ENCODE measurements around the gene GALNT2. TPM values are rescaled to one million over a fixed set of nuclear protein-coding genes. Genes with fewer than 3 reads are reported as not detected.

Gene GALNT2
- 40.9 and 50.4 TPM in 2 replicates for total RNA-seq (2014; rRNA removed; shearing (Covaris generic))

GRCh38 chr1:230066466-230067404 lies at the start of gene GALNT2:
TSS of gene GALNT2 (plus strand) at chr1:230067238. CDS start at chr1:230067281, 43 bp downstream.
- peak; percentile 77 for DNase-seq (ENCODE audit: low spot score)

DNA sequence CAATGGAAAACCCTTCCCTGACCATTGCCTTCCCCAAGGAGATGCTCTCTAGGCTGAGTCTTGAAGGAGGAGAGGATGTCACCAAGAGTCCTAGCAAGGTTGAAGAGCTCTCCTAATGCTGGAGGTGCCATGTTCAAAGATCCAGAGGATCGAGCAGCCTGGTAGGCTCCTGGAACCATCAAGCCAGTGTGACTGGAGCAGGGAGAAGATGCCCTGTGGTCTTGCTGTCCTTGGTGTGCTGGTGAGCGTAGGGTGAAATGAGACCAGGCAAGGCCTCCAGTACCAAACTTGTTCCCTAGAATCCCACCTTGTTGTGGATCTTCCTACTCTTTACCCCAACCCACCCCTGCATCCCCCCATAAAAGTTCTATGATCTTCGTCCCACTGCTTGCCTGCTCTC lies 46.6 kb upstream of the GALNT2 start:
- no peak for DNase-seq (ENCODE audit: low spot score)

DNA sequence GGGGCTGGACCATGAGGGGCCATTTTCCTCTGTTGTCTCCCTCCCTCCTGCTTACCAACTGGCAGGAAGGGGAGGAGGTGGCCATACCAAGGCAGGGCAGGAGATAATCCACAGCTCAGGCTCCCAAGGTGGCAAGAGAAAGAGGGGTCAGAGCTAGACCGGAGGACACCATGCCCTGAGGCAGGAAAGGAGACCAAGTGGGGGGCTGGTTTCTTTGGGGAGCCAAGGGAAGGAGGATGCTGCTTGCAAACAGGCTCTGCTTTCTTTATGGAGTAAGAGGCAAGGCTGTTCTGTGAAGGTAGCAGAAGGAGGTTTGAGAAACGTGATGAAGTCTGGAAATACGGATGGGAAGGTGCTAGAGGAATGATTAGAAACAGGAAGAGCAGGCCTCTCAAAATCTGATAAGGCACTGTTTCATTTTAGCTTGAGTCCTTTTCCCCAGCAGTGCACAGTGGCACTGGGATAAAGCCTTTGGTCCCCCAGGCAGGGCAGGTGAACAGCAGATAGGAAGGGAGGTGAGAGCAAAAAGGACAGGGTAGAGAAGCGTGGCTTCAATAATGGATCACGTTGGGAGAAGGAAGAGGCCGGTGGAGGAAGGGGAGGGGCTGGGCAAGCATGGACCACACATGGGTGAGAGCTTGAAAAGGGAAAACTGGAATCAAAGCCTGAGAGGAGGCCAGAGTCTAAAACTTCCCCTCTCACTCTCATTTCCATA lies 44.2 kb upstream of the GALNT2 start:
- DNase-seq (ENCODE audit: low spot score) = no peak

- no peak for DNase-seq (ENCODE audit: low spot score)
Observed at GRCh38 chr1:230025686-230026085, 41.4 kb upstream of the GALNT2 start.

DNA sequence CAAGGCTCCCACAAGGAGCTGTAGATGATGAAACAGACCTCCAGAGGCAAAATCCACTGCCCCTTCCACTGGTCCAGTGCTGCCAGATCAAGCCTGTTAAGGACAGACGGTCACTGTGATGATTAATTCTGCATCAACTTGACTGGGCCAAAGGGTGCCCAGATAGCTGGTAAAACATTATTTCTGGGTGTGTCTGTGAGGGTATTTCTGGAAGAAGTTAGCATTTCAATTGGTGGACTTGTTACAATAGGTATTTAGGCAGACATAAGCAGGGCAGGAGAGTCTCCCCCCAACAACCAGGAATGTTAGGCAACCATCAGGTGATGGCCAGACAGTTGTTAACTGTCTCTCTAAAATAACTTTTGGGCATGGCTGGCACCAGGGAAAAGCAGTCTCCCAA lies 40.9 kb upstream of the GALNT2 start:
- DNase-seq (ENCODE audit: low spot score) = no peak

- DNase-seq (ENCODE audit: low spot score) = no peak
Observed at GRCh38 chr1:230026572-230026971, 40.5 kb upstream of the GALNT2 start.

DNA sequence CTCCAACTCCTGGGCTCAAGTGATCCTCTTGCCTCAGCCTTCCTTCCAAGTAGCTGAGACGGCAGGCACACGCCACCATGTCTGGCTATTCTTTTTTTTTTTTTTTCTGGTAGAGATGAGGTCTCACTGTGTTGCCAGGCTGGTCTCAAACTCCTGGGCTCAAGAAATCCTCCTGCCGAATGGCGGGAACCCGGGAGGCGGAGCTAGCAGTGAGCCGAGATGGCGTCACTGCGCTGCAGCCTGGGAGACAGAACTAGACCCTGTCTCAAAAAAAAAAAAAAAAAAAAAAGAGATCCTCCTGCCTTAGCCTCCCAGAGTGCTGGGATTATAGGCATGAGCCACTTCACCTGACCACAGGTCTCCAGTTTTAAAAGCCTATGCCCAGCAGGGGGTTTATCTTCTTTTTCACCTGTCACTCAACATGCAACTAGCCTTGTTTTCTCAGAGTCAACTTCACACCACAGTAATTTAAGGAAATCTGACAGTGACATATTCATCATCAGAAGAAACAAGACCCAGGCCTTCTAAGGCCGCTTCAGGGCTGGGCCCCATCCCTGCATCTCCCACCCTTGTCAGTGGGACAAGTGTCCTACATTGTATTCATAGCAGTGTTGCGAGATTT lies 38.3 kb upstream of the GALNT2 start:
- DNase-seq (ENCODE audit: low spot score) = no peak

- DNase-seq (ENCODE audit: low spot score) = no peak
Observed at GRCh38 chr1:230029244-230029941, 37.6 kb upstream of the GALNT2 start.

DNA sequence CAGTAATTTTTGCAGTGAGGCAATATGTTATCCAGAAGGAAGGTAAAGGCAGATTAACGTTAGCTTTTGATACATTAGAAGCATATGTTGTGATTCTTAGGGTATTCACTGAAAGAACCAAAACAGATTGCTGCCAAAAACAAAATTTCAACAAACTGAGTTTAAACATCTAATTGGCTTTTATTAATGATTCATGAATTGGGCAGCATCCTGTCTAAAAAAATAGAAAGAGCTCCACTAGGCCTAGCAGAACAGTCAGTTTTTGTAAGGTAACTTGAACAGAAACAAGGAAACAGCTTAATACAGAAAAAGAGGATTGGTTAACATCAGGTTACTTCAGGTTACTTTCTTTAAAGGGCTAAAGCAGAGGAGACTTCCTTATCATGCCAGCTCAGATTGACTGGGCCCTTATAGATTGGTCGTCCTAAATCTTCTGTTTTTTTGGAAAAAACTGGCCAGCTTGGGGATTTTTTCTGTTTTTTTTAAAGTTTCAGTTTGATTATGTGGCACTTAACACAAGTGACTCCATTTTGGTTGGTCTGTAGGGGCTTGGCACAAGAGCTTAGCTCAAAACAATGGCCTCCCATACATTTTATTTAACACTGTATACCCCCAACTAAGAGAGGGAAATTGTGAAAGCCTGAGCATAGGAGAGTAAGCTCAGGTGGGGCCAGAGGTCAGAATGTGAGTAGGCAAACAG lies 36.8 kb upstream of the GALNT2 start:
- DNase-seq (ENCODE audit: low spot score) = no peak

- no peak for DNase-seq (ENCODE audit: low spot score)
Observed at GRCh38 chr1:230031131-230031530, 35.9 kb upstream of the GALNT2 start.

DNA sequence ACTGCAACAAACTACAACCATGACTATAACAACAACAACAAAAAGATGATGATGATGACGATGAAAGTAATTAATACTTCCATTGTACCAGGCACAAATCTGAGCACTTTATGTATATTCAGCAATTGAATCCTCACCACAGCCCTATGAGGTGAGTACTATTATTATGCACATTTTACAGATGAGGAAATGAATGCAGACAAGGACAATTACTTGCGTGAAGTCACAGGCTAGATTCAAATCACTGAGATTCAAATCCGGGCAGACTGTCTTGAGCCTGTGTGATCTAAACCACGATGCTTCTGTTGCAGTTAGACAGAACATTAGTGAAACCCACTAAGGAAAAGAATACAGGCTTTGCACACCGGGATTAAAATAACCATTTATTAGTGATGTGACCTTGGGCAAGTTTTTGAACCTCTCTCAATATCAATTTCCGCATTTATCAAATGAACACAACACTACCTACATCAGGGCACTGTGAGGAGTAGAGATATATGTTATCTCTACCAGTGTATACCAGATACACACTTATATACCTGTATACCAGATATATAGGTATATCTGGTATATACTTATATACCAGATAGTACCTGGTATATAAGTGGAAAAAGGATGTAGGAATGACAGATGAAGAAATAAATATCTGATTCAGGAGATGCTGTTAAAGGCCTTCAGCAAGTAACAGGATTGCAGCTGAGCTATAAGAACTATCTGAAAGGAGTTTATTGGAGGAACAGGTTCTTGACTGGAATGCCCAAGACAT lies 34.3 kb upstream of the GALNT2 start:
- DNase-seq (ENCODE audit: low spot score) = no peak

GRCh38 chr1:230037261-230037660 lies 29.8 kb upstream of the GALNT2 start:
- no peak for DNase-seq (ENCODE audit: low spot score)

DNA sequence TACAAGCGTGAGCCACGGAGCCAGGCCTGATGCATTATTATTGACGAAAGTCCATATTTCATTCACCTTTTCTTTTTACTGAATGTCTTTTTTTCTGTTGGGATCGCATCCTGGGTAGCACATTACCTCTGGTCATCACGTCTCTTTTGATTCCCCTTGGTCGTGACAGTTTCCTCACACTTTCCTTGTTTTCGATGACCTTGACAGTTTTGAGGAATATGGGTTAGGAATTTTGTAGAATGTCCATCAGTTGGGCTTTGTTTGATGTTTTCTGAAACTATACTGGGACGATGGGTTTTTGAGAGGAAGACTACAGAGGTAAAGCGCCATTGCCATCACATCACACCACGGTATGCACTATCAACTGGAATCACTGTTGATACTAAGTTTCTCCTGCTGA lies 26.6 kb upstream of the GALNT2 start:
- no peak for DNase-seq (ENCODE audit: low spot score)

DNA sequence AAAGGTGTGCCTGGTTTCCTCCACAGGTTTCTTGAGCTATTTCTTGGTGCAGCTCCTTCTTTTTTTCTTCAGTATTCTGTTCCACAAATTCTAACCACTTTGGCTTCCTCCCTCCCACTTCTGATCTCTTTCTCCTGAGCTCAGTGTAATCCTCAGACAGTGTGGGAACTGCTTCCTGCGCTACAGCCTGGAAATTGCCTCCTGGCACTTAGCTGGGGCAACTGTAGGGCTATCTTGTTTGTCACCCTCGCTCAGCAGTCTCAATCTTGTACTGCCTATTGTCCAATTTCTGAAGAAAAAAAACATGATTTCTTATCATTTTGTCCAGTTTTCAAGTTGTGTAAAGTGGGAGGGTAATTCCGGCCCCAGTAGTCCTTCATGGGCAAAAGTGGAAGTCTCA lies 24.0 kb upstream of the GALNT2 start:
- no peak for DNase-seq (ENCODE audit: low spot score)

- no peak for DNase-seq (ENCODE audit: low spot score)
Observed at GRCh38 chr1:230044729-230045128, 22.3 kb upstream of the GALNT2 start.

- no peak for DNase-seq (ENCODE audit: low spot score)
Observed at GRCh38 chr1:230047114-230047865, 19.7 kb upstream of the GALNT2 start.

- DNase-seq (ENCODE audit: low spot score) = no peak
Observed at GRCh38 chr1:230048322-230048721, 18.7 kb upstream of the GALNT2 start.

DNA sequence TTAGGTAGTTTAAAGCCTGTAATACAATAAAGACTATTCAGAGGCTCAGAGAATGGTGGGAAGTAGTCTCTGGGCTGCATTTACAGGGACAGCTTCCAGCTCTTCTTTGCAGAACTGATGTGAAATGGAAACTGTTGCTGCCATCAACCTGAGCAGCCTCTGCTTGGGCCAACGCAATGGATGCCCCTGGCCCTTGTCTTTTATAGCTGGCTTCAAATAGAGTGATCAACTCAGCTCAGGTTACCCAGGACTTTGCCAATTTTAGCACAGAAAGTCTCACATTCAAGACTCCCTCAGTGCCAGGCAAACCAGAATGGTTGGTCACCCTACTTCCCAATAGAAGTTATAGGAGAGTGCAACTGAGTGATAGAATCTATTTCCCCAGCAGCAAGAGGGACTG lies 18.1 kb upstream of the GALNT2 start:
- no peak for DNase-seq (ENCODE audit: low spot score)

DNA sequence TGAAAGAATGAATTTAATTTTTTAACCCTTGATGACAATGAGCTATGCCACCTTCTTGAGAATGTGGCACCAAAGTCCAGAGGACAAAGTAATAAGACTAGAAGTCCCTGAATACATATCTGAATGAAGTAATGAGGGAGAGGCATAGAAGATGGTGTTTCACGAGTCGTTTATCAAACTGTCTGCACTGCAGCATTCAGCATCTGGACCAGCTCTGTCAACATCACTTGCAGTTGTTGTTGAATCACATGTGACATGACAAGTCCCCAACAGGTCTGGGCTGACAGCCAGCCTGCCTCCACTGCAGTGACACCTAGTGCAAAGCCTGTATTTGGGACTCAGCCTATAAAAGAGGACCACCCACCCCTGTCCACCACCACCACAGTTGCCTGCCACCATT lies 17.3 kb upstream of the GALNT2 start:
- no peak for DNase-seq (ENCODE audit: low spot score)
